Motor neuron (in vitro differentiated cells): ENCODE data around the gene SLC1A2. TPM values are rescaled to one million over a fixed set of nuclear protein-coding genes. Genes with fewer than 3 reads are reported as not detected.

Source experiments
- ATAC-seq, 8 experiments: fragments of 200-7000 bp; cut with Tn5 transposase; replicated peaks in 6 of 8; 2 replicates each; pipeline ENCODE4 v1.8.0; 2021; ENCODE audit warnings: mild to moderate bottlenecking in 8 of 8, moderate library complexity in 8 of 8
- H3K27ac ChIP-seq, 2 donors: fragments of 250-450 bp; sonication (Bioruptor Pico); 2 replicates each; pipeline ENCODE4 v1.9.0; 2021; ENCODE audit warnings: antibody characterized with exemption in 2 of 2, mild to moderate bottlenecking in 2 of 2, moderate library complexity in 1 of 2
- H3K4me1 ChIP-seq, 2 donors: fragments of 250-450 bp; sonication (Bioruptor Pico); replicated peaks in 1 of 2; 2 replicates each; pipeline ENCODE4 v1.6.1; 2021; ENCODE audit warnings: antibody characterized with exemption in 2 of 2, mild to moderate bottlenecking in 2 of 2, moderate library complexity in 1 of 2
- H3K4me3 ChIP-seq, 5 donors: fragments of 250-450 bp; sonication (Bioruptor Pico); 2 replicates each; pipeline ENCODE4 v1.9.0; 2021; ENCODE audit warnings: antibody characterized with exemption in 5 of 5, mild to moderate bottlenecking in 5 of 5, moderate library complexity in 4 of 5
- WGBS, 10 experiments: fragments of 450-650 bp; shearing (Covaris generic); methylation state at CpG; one replicate each; pipeline ENCODE4 v1.0.0; 2022; 5-methylcytosine and 5-hydroxymethylcytosine counted together
- in situ Hi-C, 9 experiments: fragments of 400-800 bp; cut with MboI; loops; one replicate each; pipeline ENCODE4 v1.15.0; 2021; ENCODE audit warnings: low sequenced_read_pairs in 9 of 9, low pct_unique_long_range_greater_than_20kb in 2 of 9; ENCODE audit not compliant: unreplicated experiment in 9 of 9
- total RNA-seq, 8 experiments: library from RNA; unstranded; fragments of 300-600 nt; gene quantifications; 2 replicates each; pipeline versions ENCODE4 v1.2.3 to v1.2.4, GENCODE V29; 2022

Gene SLC1A2
- total RNA-seq, 8 experiments from 2014 or later, result 1.3 to 96.2 (median 57.1) TPM

DNA sequence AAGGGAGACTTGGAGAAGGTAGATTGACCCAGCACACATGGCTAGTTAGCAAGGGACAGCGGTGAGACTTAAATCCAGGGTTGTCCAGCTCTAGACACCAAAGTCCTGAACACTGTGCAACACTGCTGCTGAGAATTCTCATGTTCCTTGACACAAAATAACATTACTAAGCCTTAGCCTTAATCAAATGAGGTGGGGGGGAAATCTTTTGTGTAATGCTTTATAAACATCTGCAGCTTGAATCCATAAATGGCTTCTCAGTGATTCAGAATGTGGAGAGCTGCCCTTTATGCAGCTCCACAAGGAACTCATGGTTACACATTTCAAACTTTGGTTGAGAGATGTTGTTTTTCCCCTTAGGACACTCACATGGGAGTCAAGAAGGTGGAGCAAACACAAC, 200.4 kb downstream of the SLC1A2 start:
- 100% methylated on average over 1 of the region's 1 CpG; no CpG with 5 or more reads in 5 of the 10 experiments for WGBS, 10 experiments
- Histone ChIP-seq H3K27ac (no peak overlapping the region), H3K4me3 (no peak overlapping the region), H3K4me1 (peaks cover 0 to 11% of the 10 kb centered on the region in 2 donors)
- no peak for ATAC-seq
- in situ Hi-C loops, result no loop called here

GRCh38 chr11:35216962-35217678, 202.2 kb downstream of the SLC1A2 start:
- Histone ChIP-seq H3K4me3 (no peak overlapping the region), H3K4me1 (no peaks in the 10 kb centered on the region), H3K27ac (no peak overlapping the region)
- in situ Hi-C loops, result no loop called here
- ATAC-seq, result no peak
- 14 to 100% (median 40%) methylated on average over 1 to 3 of the region's 3 CpGs; no CpG with 5 or more reads in 2 of the 10 experiments for WGBS, 10 experiments

DNA sequence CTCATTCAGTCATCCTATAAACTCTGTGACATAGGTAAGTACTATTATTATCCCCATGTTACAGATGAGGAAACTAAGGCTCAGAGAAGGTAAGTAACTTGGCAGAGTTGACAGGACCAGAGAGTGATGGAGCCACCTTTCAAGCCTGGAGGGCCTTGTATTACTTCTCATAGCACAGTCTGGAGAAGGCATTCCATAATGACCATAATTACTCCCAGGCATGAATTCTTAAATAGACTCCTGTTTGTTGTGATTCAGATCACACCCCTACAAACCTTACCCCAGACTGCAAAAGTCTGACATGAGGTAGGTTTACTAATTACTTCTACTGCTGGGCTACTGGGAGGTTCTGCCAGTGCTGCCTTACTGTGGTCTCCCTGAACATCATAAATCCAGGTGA, 203.4 kb downstream of the SLC1A2 start:
- Histone ChIP-seq H3K27ac (no peak overlapping the region), H3K4me3 (no peak overlapping the region), H3K4me1 (no peaks in the 10 kb centered on the region)
- in situ Hi-C loops, result no loop called here
- no peak for ATAC-seq

- H3K27ac ChIP-seq, result no peak overlapping the region
Observed at GRCh38 chr11:35214792-35215193, 204.6 kb downstream of the SLC1A2 start.

GRCh38 chr11:35214226-35214770, 205.1 kb downstream of the SLC1A2 start:
- no peak overlapping the region for H3K4me3 ChIP-seq
- H3K27ac ChIP-seq, result no peak overlapping the region
- H3K4me1 ChIP-seq, result no peaks in the 10 kb centered on the region
- in situ Hi-C loops, result no loop called here
- no peak for ATAC-seq
- 4 to 100% (median 61%) methylated on average over 1 to 2 of the region's 2 CpGs for WGBS, 10 experiments

More at GRCh38 chr11:35214792-35215193, 204.6 kb downstream of the SLC1A2 start:
- H3K4me1 ChIP-seq, result no peaks in the 10 kb centered on the region
- H3K4me3 ChIP-seq, result no peak overlapping the region
- 0 to 20% (median 7%) methylated on average over 1 of the region's 1 CpG; no CpG with 5 or more reads in 6 of the 10 experiments for WGBS, 10 experiments
- ATAC-seq, result peak; percentile 59 to 95 (median 82)
- in situ Hi-C loops, result no loop called here

GRCh38 chr11:35211952-35212351, 207.4 kb downstream of the SLC1A2 start:
- no peak overlapping the region for H3K27ac ChIP-seq
- in situ Hi-C loops, result no loop called here
- H3K4me1 ChIP-seq, result no peaks in the 10 kb centered on the region
- ATAC-seq, result no peak
- 0 to 100% (median 82%) methylated on average over 1 to 3 of the region's 3 CpGs for WGBS, 10 experiments
- no peak overlapping the region for H3K4me3 ChIP-seq

GRCh38 chr11:35210876-35211546, 208.3 kb downstream of the SLC1A2 start:
- Histone ChIP-seq H3K4me3 (no peak overlapping the region), H3K4me1 (no peaks in the 10 kb centered on the region), H3K27ac (no peak overlapping the region)
- WGBS, 10 experiments, result 60 to 88% (median 75%) methylated on average over 1 to 3 of the region's 3 CpGs; no CpG with 5 or more reads in 5 of the 10 experiments
- ATAC-seq, result no peak
- in situ Hi-C loops, result no loop called here

DNA sequence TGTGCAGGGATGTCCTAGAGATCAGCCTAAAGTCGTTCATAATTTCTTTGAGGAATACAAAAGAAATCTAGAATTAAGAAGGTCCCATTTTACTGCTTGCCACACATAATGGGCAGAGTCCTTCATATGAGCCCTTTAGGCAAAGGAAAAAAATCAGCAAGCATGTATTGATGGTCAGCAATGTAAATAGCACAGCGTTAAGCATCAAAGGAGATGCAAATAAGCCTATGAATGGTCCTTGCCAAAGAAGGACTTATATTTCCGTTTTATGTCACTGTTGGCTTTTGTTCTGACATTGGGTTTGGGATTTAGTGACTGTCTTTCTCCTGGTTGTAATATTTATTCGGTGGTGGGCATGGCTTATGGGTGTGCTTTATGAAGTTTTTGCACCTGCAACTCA, 210.6 kb downstream of the SLC1A2 start:
- Histone ChIP-seq H3K27ac (no peak overlapping the region), H3K4me3 (no peak overlapping the region), H3K4me1 (no peaks in the 10 kb centered on the region)
- ATAC-seq, result peak in 2 of 8 experiments; percentile 30 to 39
- 18 to 66% (median 40%) methylated on average over 1 to 4 of the region's 4 CpGs; no CpG with 5 or more reads in 1 of the 10 experiments for WGBS, 10 experiments
- in situ Hi-C loops, result no loop called here

GRCh38 chr11:35207471-35208403, 211.6 kb downstream of the SLC1A2 start:
- 64 to 100% (median 81%) methylated on average over 2 to 10 of the region's 10 CpGs; no CpG with 5 or more reads in 1 of the 10 experiments for whole genome bisulfite sequencing, 10 experiments
- ATAC-seq, result no peak
- H3K4me3 ChIP-seq, result no peak overlapping the region
- no peaks in the 10 kb centered on the region for H3K4me1 ChIP-seq
- in situ Hi-C loops, result no loop called here
- H3K27ac ChIP-seq, result no peak overlapping the region

DNA sequence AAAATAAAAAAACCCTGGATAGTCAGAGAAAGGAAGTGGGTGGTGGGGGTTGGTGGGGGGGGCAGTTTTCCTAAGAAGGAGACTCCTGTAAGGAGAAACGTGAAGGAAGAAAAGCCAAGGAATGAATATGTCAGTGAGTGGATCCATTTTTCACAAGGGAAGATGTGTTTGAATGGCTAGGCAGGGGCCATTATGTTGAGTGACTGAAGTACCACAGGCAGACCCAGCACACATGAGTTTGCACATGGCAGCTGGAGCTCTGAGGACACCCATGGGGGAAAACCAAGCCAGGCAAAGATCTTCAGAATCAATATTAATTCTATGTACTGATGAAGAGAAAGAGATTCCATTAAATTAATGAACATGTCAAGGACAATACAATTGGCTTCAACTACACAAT, 212.7 kb downstream of the SLC1A2 start:
- ATAC-seq, result no peak
- in situ Hi-C loops, result no loop called here
- no CpG with 5 or more reads among the region's 1 CpG for WGBS, 10 experiments

DNA sequence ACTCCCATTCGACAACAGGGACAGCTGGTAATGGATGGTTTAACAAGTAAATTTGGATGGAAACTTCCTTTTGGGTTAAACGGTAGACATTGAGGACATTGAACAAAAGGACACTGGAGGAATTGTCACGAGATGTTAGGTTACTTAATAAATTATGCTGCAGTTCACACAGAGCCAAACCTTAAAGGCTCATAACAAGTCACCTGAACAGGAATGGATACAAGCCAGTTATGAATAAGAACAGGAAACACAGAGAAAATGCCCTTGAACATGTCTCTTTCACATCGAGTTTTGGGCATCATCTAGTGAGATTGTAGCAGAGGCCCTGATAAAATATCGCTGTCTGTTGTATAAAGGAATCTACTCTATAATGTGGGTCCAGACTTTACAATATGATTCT, 214.7 kb downstream of the SLC1A2 start:
- 83 to 100% (median 94%) methylated on average over 1 to 5 of the region's 5 CpGs; no CpG with 5 or more reads in 1 of the 10 experiments for WGBS, 10 experiments
- no peak for ATAC-seq
- H3K4me3 ChIP-seq, result no peak overlapping the region
- in situ Hi-C loops, result no loop called here
- H3K27ac ChIP-seq, result no peak overlapping the region
- H3K4me1 ChIP-seq, result no peaks in the 10 kb centered on the region

More for the DNA sequence above, 212.7 kb downstream of the SLC1A2 start:
- Histone ChIP-seq H3K4me1 (no peaks in the 10 kb centered on the region), H3K4me3 (no peak overlapping the region), H3K27ac (no peak overlapping the region)
